ENCODE results near the gene NEURL1B.
A peak's percentile ranks its signal among the peaks of the same experiment; 100 is the strongest.
"Not testable (repeated sequence)": the region's sequence is repeated elsewhere in the genome, so short reads cannot be mapped to it uniquely, and the experiment has no call there.

NEURL1B gene

GRCh38 chr5:172699423-172699822 is 58.4 kb downstream of the NEURL1B start:
- DNase-seq: no peak

GRCh38 chr5:172699999-172700364 is 58.9 kb downstream of the NEURL1B start:
- no peak for DNase-seq

- peak; percentile 78 for DNase-seq
Observed at GRCh38 chr5:172700365-172701290, 59.6 kb downstream of the NEURL1B start.

- peak; percentile 35 for DNase-seq
Observed at GRCh38 chr5:172701291-172701656, 60.2 kb downstream of the NEURL1B start.

DNA sequence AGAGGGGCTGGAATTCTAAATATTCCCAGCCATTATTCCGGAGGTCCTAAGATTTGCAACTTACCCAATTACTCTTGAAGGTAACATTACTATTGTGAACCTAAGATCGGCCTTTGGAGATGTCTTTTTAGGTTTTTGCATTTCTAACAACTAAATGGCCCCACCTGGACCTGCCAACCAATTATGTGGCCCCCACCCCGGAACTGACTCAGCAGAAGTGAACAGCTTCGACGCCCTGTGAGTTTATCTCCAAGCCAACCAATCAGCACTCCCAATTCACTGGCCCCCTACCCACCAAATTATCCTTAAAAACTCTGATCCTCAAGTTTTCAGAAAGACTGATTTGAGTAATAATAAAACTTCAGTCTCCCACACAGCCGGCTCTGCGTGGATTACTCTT is 62.9 kb downstream of the NEURL1B start:
- DNase-seq: no peak

DNA sequence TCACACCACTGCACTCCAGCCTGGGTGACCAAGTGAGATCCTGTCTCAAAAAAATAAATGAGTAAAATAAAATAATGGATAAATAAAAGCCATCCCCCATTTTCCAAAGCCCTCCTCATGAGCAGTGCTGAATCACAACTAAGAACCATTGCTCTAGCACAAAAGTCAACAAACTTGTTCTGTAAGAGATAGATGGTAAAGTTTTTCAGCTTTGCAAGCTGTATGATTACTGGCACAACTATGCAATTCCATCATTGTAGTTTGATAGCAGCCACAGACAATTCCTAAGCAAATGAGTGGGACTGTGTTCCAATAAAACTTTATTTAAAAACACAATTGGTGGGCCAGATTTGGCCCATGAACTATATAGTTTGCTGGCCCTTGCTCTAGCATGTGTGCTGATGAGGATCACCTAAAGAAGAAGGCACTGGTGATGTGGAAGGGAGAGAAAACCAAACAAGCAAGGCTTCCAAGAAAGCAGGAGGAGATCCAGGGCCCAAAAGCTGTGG is 64.6 kb downstream of the NEURL1B start:
- no peak for DNase-seq

GRCh38 chr5:172706796-172707195 is 65.7 kb downstream of the NEURL1B start:
- DNase-seq: no peak

- peak; percentile 82 for DNase-seq
Observed at GRCh38 chr5:172707285-172708182, 66.5 kb downstream of the NEURL1B start.

GRCh38 chr5:172708183-172708505 is 67.1 kb downstream of the NEURL1B start:
- no peak for DNase-seq

DNA sequence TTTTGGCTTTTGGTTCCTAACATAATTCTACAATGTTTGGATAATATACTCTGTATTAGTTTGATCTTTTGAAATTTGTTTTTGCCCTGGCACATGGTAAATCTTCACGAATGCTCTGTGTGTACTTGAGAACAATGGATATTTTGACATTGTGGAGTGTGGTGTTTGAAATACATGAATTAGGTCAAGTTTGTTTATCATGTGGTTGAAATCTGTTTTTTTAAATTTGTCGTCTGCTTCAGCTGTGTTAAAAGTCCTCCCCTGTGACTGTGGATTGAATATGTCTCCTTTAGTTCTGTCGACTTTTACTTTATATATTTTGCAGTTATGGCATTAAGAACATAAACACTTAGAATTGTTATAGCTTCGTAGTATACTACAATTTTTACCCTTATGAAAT is 69.6 kb downstream of the NEURL1B start:
- no peak for DNase-seq

GRCh38 chr5:172711321-172711861 is 70.3 kb downstream of the NEURL1B start:
- DNase-seq: not testable (repeated sequence)

DNA sequence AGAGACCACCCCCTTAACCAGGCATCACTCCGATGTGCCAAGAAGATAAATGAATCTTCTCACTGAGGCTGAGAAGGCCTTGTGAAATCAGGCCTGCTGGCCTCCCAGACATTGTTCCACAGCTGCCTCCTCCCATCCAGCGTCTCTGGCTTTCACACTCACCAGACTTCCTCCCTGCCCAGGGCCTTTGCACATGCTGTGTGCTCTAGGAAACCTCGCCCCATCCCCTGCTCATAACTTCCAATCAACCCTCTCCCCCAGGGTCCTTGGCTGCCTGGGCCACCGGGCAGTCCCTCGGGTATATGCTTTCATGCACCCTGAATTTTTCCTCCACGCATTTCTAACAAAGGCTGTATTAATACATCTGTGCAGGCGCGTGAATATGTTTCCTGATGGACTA is 71.5 kb downstream of the NEURL1B start:
- no peak for DNase-seq

DNA sequence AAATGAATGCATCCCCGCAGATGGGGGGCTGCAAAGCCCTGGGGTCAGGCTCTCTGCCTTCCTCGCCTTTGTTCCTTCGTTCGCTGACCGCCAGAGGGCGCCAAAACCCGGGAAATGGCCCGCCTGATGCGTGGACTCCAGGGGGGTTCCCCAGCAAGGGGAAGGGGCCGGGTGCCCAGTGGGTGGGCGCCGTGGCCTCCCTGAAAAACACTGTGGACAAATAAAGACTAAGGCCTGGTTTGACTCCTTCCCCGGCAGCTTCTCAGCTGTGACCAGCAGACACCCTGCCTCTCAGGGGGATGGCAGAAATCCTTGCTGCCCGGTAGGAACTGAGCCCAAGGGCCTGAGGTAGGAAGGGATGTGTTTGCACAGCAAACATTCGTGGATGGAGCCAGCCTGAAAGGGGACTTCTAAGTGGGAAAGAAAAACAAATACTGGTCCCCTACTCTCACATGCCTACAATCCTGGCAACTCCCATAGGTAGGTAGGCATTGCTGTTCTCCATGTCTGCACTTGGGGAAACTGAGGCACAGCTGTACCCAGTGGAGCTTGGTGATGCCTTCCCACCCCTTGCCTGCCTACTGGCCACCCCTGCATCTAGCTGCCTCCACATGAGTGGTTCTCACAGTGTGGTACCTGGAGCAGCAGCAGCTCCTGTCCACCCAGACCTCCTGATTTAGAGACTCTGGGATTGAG is 72.2 kb downstream of the NEURL1B start:
- DNase-seq: peak; percentile 71

DNA sequence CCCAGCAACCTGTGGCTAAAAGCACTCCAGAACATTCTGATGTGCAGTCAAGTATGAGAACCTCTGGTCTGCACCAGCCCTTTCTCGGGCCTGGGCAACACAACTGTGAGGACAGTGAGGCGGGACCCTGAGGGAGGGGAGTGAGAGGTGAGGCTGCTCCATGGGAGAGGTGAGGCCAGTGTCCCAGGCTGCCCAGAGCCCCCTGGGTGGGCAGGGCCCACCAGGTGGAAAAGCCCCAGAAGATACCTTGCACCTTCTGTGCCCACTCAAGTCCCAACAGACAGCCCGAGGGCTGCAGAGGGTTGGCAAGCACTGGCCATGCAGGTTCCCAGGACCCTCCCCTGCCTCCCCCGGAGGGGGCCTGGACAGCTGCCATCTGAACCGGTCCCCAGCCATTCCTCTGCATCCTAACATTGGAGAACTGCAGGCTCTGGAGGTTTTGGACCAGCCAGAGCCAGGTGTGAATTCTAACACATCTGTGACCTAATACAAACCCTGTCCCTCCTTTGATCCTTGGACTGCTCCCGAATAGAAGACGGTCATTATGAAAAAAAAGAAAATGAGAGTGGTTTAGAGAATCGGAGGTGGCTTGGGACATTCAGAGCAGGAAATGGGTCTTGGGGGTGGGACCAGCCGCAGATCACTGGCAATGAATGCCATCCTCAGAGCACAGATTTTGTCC is 72.9 kb downstream of the NEURL1B start:
- DNase-seq: no peak

GRCh38 chr5:172714491-172715420 is 73.7 kb downstream of the NEURL1B start:
- peak; percentile 74 for DNase-seq

DNA sequence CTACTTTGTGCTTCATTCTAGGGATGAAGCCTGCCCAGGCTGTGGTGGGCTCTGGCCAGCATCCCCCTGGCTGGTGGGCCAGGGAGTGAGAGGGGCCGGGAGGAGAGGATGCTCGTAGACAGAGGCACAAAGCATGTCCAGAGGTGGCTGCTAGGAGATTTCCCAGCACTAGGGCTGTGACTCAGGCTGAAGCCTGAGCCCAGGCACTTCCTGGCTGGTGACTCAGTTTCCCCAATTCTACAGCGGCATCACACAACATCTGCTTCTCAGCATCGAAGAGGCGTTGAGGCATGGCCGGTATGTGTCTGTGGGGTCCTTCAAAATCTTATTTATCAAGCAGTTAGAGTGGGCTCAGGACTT is 74.3 kb downstream of the NEURL1B start:
- no peak for DNase-seq

GRCh38 chr5:172715931-172716682 is 75.0 kb downstream of the NEURL1B start:
- DNase-seq: no peak

GRCh38 chr5:172716796-172717313 is 75.8 kb downstream of the NEURL1B start:
- DNase-seq: peak; percentile 77

DNA sequence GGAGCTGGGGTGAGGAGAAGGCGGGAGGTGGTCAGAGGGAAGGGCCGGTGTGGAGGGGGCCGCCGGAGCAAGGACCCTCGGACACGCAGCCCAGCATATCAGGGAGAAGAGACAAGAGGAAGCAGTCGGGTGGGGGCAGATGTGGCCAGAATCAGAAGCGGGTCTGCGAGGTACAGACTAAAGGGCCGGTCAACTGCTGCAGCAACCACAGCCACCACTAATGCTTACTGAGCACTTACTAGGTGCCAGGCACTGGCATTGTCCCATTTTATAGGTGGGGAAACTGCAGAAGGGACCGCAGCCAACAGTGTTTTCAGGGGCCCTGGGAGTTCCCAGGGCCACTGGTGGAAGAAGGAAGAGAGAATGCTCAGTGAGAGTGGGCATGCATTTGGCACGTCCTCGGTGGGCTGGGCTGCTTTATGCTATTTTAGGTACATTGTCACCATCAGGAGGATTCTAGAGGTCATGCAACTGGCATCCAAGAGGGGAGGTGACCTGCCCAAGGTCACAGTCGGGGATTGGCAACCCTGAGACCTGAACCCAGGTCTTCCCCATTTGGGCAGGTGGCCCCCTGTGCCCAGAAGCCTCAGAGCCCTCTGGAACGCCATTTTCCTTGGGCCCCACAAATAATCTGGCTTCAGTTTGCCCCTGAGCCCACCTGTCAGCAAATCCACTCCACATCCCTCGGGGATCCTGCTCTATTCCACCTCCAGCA is 76.6 kb downstream of the NEURL1B start:
- no peak for DNase-seq
